Activated CD4-positive, alpha-beta T cell treated with anti-CD3 and anti-CD28 coated beads for 48 hours (primary cell): ENCODE measurements around the gene FAM120B.

ENCODE experiments used
- DNase-seq: peaks from one replicate; pipeline ENCODE4 v3.0.0-alpha.2; 2020

Gene FAM120B

DNA sequence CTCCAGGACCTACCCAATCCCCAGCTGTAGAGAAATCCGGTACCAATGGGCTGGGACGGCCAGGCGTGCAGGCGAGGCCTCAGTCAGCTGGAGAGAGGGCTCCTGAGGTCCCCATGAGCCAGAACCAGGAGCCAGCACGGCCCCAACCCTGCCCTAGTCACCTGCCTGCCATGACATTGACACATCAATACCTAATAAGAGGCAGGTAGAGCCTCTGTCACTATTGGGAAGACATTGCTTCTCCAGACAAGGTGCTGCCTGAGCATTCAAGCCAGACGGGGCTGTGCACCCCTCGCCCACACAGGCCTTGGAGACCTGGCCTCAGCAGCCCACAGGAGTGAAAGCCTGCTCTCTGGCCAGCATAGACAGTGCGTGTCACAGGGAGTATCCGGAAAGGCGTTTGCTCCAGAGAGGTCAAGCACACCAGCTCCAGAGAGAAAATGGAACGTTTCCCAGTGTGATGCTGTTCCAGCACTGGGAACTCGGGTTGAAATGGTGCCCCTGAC, 19.1 kb upstream of the FAM120B start:
- no peak for DNase-seq

DNA sequence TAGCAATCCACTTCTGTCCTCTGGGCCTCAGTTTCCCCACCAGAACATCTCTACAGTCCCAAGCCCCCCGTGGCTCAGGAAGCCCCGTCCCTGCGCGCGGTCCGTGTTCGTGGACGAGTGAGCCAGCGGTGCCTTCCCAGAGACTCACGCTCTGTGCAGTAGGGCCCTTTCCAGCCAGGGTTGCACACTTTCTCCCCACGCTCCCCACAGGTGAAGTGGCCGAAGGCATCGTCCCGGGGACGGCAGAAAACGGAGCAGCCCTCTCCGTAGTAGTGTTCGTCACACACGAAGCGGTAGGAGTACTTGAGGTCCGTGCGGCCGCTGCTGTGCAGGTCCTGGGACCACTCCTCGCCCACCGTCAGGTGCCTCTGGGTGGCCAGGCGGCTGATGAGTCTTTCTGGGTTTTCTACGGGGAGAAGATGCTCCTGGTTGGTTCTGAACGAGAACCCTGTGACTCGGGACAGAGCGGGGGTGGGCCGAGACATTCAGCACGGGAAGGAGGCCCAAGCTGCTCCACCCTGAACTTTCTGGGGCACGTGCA, 18.4 kb upstream of the FAM120B start:
- DNase-seq = no peak

DNA sequence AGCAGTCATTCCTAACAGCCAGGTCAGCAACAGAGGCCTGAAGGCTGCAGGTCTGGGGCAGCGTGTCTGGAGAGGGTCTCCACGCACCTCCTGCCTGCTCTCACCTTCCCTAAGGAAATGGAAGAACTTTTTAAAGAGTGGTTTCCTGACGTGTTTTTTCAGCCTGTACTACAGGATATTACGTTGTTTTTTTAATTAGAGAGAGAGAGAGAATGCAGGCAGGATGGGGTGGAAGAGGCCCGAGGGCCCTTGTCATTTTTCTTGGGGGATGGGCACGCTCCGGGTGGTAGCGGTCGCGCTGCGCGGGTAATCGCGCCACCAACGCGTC, 17.7 kb upstream of the FAM120B start:
- DNase-seq = no peak

DNA sequence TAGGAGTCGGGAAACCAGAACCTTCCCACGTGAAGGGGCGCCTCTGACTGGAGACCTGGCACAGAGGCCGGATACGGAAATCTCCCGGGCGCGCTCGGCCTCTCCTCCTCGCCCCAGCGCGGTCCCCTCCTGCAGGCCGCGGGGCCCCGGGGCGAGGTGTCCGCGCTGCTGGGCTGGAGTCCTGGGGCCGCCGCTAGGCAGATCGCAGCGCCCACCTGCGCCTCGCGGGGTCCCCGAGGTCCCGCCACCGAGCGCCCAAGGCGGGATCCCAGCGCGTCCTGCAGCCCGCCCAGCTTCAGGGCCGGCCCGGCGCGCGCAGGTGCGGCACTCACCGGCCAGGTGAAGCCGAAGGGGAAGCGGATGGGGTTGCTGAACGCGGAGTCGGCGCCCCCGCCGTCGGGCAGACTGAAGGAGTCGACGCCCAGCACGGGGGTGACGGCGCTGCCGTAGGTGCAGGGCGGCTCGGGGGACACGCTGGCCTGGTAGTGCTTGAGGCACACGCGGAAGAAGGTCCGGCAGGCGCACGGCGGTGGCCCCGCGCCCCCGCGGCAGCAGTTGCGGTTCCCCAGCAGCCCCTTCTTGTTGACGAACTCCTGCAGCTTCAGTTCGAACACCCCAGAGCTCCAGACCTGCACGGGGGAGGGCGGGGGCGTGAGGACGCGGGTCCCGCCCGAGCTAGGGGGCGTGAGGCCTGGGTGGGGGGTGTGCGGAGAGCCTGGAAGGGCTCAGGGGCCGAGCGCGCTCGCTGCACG, 17.2 kb upstream of the FAM120B start:
- DNase-seq = no peak

DNA sequence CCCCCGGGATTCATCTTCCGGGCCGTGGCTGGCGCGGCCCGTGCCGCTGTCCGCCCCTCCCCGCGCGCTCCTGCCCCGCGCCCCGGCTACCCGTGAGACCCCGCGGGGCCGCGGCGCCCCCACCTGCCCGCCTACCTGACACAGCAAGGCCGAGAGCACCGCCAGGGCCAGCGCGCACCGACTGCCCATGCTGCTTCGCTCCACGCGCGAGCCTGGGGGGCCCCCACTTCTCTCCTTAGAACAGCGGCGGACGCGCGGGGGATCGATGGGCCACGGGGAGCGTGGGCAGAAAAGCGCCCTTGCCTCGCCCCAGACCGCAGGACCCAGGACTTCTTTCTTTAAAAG, 16.6 kb upstream of the FAM120B start:
- DNase-seq = no peak

GRCh38 chr6:170290296-170291128, 16.0 kb upstream of the FAM120B start, which contains the start of gene DLL1:
TSS of gene DLL1 (minus strand) at chr6:170291078. CDS start at chr6:170290139, 939 bp downstream.
- DNase-seq = peak; percentile 42

DNA sequence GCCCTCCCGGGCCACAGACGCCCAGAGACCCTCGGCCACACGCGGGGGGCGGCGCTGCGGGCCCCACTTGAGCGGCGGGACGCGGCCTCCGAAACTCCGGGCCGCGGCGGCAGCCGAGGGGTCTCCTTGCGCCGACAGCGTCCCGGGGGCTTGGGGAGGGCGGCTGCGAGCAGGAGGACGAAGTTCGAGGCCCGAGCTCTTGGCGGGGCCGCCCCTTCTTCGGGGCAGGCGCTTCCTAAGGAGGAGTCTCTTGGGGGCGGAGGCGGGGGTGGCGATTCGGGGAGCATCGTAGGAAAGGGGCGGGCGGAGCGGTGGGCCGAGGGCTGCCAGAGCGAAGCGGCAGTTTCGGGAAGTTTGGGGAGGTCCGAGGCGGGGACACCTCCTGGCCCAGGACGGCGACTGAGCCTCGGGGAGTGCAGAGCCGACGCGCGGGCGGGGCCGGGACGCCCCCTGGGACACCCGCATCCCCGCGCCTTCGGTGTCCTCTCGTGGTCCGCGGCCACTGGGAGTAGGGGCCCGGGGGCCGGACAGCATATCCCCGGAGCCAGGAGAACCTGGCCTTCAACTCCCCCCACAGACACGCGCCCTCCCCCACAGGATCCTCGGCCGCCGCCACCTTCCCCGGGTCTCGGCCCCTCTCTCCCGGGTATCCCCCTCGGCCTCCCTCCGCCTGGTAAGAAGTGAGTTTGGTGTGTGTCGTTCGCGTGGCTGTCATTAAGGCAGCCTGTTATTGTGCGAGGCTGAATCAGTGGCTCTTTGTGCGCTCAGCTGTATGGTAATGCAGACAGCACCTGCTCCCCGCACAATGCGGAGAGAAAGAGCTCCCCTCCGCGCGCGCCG, 15.1 kb upstream of the FAM120B start:
- peak; percentile 52 for DNase-seq

DNA sequence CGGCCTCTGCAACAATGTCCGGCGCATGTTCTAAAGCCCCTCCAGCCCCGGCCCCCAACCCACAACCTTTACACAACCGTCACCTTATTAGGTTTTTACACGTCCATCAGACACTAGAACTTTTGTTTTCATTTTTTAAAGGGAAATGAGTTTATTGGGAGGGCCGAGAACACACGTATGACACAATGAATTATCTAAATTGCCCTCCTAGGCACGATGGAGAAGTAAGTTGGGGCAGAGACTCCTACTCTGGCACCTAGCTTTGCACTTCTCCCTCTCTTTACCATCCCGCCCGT, 14.5 kb upstream of the FAM120B start:
- no peak for DNase-seq

- DNase-seq = no peak
Measured at GRCh38 chr6:170292407-170293158, 14.0 kb upstream of the FAM120B start.

DNA sequence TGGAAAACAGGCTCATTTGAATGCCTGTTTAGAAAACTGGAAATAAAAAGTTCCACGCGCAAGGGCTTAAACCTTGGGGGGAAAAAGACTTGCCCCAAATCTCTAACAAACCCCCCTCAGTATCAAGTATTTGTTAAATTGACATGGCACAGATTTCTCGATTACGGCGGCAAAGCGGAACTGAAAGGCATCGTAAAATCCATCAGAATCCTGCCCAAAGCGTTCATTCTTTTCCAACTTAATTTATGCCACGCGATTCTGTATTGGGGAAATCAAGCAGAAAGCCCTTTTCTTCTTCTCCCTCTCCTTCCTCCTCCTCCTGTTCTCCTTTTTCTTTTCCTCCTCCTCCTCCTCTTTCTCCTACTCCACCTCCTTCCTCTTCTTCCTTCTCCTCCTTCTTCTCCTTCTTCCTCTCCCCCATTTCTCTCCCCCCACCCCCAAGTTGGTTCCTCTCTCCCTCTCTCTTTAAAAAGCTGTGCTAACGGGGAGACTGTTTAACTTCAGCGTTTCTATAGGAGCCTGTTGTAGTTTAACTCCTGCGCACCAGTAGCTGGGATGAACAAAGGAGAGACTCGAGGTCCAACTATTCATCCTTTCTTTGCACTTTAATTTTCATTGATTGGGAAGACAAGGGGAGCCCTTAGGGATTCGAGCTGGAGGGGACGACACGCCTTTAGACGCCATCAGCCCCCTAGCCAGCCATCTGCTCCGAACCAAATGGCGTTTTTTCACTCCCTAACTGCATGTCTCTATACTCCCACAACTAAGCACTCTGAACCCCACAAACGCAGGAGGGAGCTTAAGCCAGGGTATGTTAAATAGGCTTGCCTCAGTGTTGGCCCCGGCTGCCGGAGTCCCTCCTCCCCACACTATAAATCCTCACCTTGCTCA, 13.0 kb upstream of the FAM120B start:
- no peak for DNase-seq

- no peak for DNase-seq
Measured at GRCh38 chr6:170294298-170294730, 12.2 kb upstream of the FAM120B start.

DNA sequence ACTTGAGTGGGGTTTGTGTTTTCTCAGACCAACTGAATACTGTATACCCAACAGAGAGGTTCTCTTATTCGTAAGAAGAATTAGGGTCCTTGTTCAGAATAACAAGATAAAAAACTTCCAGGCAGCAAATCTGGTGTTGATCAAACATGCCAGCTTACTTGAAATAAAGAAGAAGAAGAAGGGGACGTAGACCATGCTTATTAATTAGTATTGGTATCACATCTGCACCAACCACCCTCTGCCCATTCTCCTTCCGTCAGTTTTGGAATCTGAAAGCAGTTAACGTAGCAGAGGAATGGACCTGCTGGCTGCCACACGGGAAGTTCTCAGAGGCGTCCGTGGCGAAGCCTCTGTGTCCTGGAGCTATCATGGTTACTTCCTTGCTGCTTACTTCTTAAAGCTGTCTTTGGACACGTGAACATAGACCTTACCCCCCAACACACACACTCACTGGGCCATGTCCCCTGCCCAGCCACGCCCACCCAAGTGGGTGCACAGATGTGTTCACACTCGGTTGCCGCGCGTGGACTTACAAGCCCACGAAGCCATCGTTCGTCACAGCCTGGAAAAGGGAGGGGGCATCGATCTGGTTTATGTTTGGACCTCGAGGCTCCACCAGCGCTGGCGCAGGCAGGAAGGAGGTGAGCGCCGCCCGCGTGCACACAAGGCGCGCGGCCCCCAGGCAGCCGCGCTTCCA, 11.6 kb upstream of the FAM120B start:
- no peak for DNase-seq

- DNase-seq = peak; percentile 64
Measured at GRCh38 chr6:170295510-170296422, 10.8 kb upstream of the FAM120B start.

GRCh38 chr6:170296423-170296745, 10.2 kb upstream of the FAM120B start:
- no peak for DNase-seq

DNA sequence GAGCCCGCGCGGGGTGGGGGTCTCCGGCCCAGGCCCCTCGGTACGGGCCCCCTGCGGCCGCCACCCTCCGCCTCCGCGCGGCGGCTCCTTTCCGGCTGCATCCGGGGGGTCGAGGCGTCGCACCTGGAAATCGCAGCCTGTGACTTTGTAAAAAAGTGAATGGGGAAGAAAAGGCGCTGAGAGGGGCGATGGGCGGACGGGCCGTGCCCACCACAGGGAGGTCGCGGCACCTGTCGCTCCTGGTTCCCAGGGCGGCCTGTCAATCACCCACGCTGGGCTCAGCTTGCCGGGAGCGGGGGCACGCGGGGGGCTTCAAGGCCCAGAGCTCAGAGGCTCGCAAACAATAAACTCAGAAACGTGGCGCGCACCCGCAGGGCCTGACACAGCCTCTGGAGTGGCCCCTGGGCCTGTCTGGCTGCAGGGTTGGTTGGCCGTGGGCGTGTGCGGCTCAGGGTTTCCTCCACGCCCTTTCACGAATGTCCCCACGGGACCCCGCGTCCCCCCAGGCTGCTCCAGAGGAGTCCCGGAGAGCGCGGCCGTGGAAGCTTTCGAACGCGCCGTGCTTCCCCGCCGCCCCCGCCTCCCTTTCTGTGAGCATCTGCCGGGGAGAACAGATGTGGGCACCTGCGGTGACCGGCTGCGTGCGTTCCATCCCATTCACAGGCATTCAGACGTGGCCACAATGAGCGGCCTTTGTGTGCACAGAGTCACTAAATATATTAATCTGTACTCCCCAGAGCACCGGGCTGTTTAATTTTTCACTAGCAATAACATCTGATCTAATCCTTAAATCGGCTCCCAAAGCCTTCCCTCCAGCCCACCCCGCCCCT, 9.6 kb upstream of the FAM120B start:
- no peak for DNase-seq

DNA sequence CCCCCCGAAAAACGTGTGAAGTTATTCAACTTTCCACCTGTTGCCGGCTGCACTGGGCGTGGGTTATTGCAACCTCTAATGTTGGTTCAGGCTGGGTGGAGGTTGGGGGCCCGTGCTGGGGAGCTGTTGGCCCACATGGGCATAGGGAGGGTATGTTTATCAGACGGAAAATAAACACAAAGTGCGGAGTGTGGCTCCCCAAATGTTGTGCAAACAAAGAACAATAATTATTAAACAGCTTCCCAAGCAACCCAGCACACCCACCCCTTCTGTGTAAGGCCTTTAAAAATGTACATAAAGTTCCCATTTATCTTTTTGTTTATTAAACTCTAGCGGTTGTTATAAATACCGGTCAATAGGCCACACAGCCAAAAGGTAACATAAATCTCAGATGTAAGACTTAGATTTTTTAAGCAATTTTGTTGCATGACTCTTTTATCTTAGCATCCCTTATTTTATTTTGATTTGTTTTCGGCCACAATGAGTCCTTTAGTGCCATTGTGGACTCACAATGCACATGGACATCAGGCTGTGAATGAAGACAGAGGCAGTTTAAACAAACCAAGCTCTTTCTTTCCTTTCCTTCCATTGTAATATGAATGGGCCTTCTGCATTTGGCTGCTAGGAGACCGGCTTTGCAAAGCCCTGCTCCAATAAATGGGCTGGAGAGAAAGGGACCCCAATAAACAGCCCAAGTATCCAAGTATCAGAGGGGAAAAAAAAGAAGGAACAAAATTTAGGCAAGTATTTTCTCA, 8.8 kb upstream of the FAM120B start:
- no peak for DNase-seq

DNA sequence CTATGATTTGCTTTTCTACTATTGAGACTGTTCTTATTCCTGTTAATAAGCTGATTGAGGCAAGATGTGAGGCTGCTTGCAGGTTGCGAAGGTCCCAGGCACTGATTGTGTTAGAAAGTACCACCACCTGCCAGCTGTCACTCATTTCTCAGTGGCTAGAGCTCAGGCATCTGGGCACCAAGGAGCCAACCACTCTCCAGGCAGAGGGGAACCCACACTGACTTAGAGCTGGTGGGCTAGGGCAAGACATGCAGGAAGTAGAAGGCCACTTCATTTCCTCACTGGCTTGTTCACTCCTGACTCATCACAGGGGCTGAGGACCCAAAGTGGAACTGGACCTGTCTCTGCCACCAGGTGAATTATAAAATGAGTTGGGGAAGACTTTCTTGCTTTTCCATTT, 7.9 kb upstream of the FAM120B start:
- no peak for DNase-seq

DNA sequence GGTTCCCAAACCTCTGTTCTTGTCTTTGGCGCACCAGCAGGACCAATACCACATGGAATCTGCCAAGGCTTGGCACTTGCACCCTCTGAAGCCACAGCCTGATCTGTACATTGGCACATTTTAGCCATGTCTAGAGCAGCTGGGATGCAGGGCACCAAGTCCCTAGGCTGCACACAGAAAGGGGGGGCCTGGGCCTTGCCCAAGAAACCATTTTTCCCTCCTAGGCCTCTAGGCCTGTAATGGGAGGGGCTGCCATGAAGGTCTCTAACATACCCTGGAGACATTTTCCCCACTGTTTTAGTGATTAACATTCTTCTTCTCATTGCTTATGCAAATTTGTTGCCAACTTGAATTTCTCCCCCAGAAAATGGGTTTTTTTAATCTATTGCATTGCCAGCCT, 5.4 kb upstream of the FAM120B start:
- DNase-seq = no peak
